ENCODE data around the gene RUNX1.

The RUNX1 gene

GRCh38 chr21:34887105-34887442 lies 162.0 kb downstream of the RUNX1 start:
- TF ChIP-seq GATA1 (IDR thresholded peaks at IDR 0.05; ENCODE audit: low read depth, low read length) (no peak), POLR2A (IDR thresholded peaks at IDR 0.05; ENCODE audit: low read length) (no peak)
- peak; percentile 39 to 56 for DNase-seq

- TF ChIP-seq GATA1 (IDR thresholded peaks at IDR 0.05; ENCODE audit: low read depth, low read length) (no peak), POLR2A (IDR thresholded peaks at IDR 0.05; ENCODE audit: low read length) (no peak)
- DNase-seq, result peak; percentile 53 to 70
Observed at GRCh38 chr21:34886240-34887104, 162.6 kb downstream of the RUNX1 start.

GRCh38 chr21:34885626-34886239 lies 163.4 kb downstream of the RUNX1 start:
- no peak for TF ChIP-seq POLR2A (IDR thresholded peaks at IDR 0.05; ENCODE audit: low read length)
- TF ChIP-seq GATA1 (IDR thresholded peaks at IDR 0.05; ENCODE audit: low read depth, low read length), result no peak
- DNase-seq, result peak in 1 of 2 experiments; percentile 57

- TF ChIP-seq GATA1 (IDR thresholded peaks at IDR 0.05; ENCODE audit: low read depth, low read length) (no peak), POLR2A (IDR thresholded peaks at IDR 0.05; ENCODE audit: low read length) (no peak)
- DNase-seq, result peak; percentile 64 to 72
Observed at GRCh38 chr21:34885125-34885524, 164.0 kb downstream of the RUNX1 start.

- no peak for TF ChIP-seq GATA1 (IDR thresholded peaks at IDR 0.05; ENCODE audit: low read depth, low read length)
- TF ChIP-seq POLR2A (IDR thresholded peaks at IDR 0.05; ENCODE audit: low read length), result no peak
- DNase-seq, result peak; percentile 11 to 30
Observed at GRCh38 chr21:34884346-34884929, 164.7 kb downstream of the RUNX1 start.

GRCh38 chr21:34883491-34884271 lies 165.4 kb downstream of the RUNX1 start:
- TF ChIP-seq GATA1 (IDR thresholded peaks at IDR 0.05; ENCODE audit: low read depth, low read length) (no peak), POLR2A (IDR thresholded peaks at IDR 0.05; ENCODE audit: low read length) (no peak)
- DNase-seq, result peak in 1 of 2 experiments; percentile 51

GRCh38 chr21:34882719-34883131 lies 166.4 kb downstream of the RUNX1 start:
- TF ChIP-seq GATA1 (IDR thresholded peaks at IDR 0.05; ENCODE audit: low read depth, low read length), result no peak
- no peak for TF ChIP-seq POLR2A (IDR thresholded peaks at IDR 0.05; ENCODE audit: low read length)
- peak in 1 of 2 experiments; percentile 35 for DNase-seq

GRCh38 chr21:34881839-34882371 lies 167.2 kb downstream of the RUNX1 start:
- peak in 1 of 2 experiments; percentile 55 for DNase-seq

GRCh38 chr21:34881421-34881820 lies 167.7 kb downstream of the RUNX1 start:
- TF ChIP-seq GATA1 (IDR thresholded peaks at IDR 0.05; ENCODE audit: low read depth, low read length), result no peak
- no peak for TF ChIP-seq POLR2A (IDR thresholded peaks at IDR 0.05; ENCODE audit: low read length)
- no peak for DNase-seq

More at GRCh38 chr21:34881839-34882371, 167.2 kb downstream of the RUNX1 start:
- no peak for TF ChIP-seq GATA1 (IDR thresholded peaks at IDR 0.05; ENCODE audit: low read depth, low read length)
- TF ChIP-seq POLR2A (IDR thresholded peaks at IDR 0.05; ENCODE audit: low read length), result peak; percentile 24

- TF ChIP-seq POLR2A (IDR thresholded peaks at IDR 0.05; ENCODE audit: low read length) (no peak), GATA1 (IDR thresholded peaks at IDR 0.05; ENCODE audit: low read depth, low read length) (no peak)
- no peak for DNase-seq
Observed at GRCh38 chr21:34880401-34880800, 168.7 kb downstream of the RUNX1 start.

GRCh38 chr21:34878940-34879339 lies 170.2 kb downstream of the RUNX1 start:
- no peak for TF ChIP-seq GATA1 (IDR thresholded peaks at IDR 0.05; ENCODE audit: low read depth, low read length)
- no peak for TF ChIP-seq POLR2A (IDR thresholded peaks at IDR 0.05; ENCODE audit: low read length)
- no peak for DNase-seq

- no peak for DNase-seq
- TF ChIP-seq GATA1 (IDR thresholded peaks at IDR 0.05; ENCODE audit: low read depth, low read length) (no peak), POLR2A (IDR thresholded peaks at IDR 0.05; ENCODE audit: low read length) (no peak)
Observed at GRCh38 chr21:34878501-34878900, 170.6 kb downstream of the RUNX1 start.

- TF ChIP-seq GATA1 (IDR thresholded peaks at IDR 0.05; ENCODE audit: low read depth, low read length), result no peak
- DNase-seq, result no peak
Observed at GRCh38 chr21:34877485-34878128, 171.5 kb downstream of the RUNX1 start.

Data from erythroblast (primary cell).